Panc1 (cell line): ENCODE results near the gene ISYNA1. TPM values are rescaled to one million over a fixed set of nuclear protein-coding genes. Genes with fewer than 3 reads are reported as not detected.

Experiments used
- ATAC-seq: fragments of 200-7000 bp; cut with Tn5 transposase; 2 replicates; pipeline ENCODE4 v1.9.1; 2020; ENCODE audit warnings: mild to moderate bottlenecking, moderate library complexity
- BruUV-seq: library from RNA; stranded (reverse); fragments of 400-500 nt; replicated peaks from 2 replicates; lab custom pipeline; 2021; lab: Mats Ljungman, UMichigan
- CTCF ChIA-PET: fragments of 300-600 bp; sonication (Branson Sonifier 250); formaldehyde crosslinking; loops from one replicate; lab custom pipeline; 2022; ENCODE audit warnings: antibody characterized with exemption; lab: Charles Lee
- POLR2A ChIA-PET: fragments of 300-600 bp; sonication (Branson Sonifier 250); formaldehyde crosslinking; loops from one replicate; lab custom pipeline; 2022; ENCODE audit warnings: antibody characterized with exemption; lab: Charles Lee
- DNase-seq: peaks from one replicate; pipeline ENCODE4 v3.0.0-alpha.2; 2010; ENCODE audit warnings: low read depth, low spot score
- H3K27ac ChIP-seq: 2 replicates; pipeline ENCODE4 v1.5.1; 2011; ENCODE audit warnings: mild to moderate bottlenecking, low read length, inconsistent platforms
- H3K27me3 ChIP-seq: fragments of 200-500 bp; sonication (Bioruptor generic); 2 replicates; pipeline ENCODE4 v1.6.0; 2014; ENCODE audit warnings: low read length, inconsistent platforms; ENCODE audit not compliant: control insufficient read depth, insufficient read depth
- H3K36me3 ChIP-seq: fragments of 200-500 bp; sonication (Bioruptor generic); 2 replicates; pipeline ENCODE4 v1.5.1; 2014; ENCODE audit warnings: inconsistent platforms, mild to moderate bottlenecking, low read length, moderate library complexity; ENCODE audit not compliant: control insufficient read depth, insufficient read depth
- H3K4me1 ChIP-seq: 2 replicates; pipeline ENCODE4 v1.5.1; 2011; ENCODE audit warnings: inconsistent platforms, mild to moderate bottlenecking, low read length, moderate library complexity; ENCODE audit not compliant: control insufficient read depth, insufficient read depth
- H3K4me3 ChIP-seq, 2 experiments: 2 replicates each; pipeline ENCODE4 v1.5.1; 2011 to 2012; ENCODE audit warnings: low read depth in 2 of 2, low read length in 2 of 2, mild to moderate bottlenecking in 2 of 2, inconsistent platforms in 1 of 2, moderate library complexity in 1 of 2
- H3K9me3 ChIP-seq: fragments of 200-500 bp; sonication (Bioruptor generic); 2 replicates; pipeline ENCODE4 v1.5.1; 2014; ENCODE audit warnings: low read depth, mild to moderate bottlenecking, inconsistent platforms, low read length, moderate library complexity; ENCODE audit not compliant: control insufficient read depth, insufficient read depth
- CTCF ChIP-seq: fragments of 450-650 bp; IDR thresholded peaks from 2 replicates; pipeline ENCODE4 v1.5.1; 2017; ENCODE audit warnings: mild to moderate bottlenecking
- POLR2AphosphoS5 ChIP-seq: IDR thresholded peaks from 2 replicates; pipeline ENCODE4 v1.6.1; 2012; ENCODE audit warnings: mild to moderate bottlenecking, low read depth, low read length, moderate library complexity
- REST ChIP-seq, 2 experiments: IDR thresholded peaks; 2 replicates each; pipeline ENCODE4 v1.6.1; 2011 to 2012; ENCODE audit warnings: low read depth in 2 of 2, control low read depth in 1 of 2, low read length in 1 of 2, mild to moderate bottlenecking in 1 of 2, moderate library complexity in 1 of 2; ENCODE audit not compliant: insufficient read depth in 1 of 2
- SIN3A ChIP-seq: IDR thresholded peaks from 2 replicates; pipeline ENCODE4 v1.6.1; 2012; ENCODE audit warnings: low read depth, mild to moderate bottlenecking, low read length, moderate library complexity, borderline replicate concordance; ENCODE audit not compliant: insufficient read depth
- TCF7L2 ChIP-seq: IDR thresholded peaks from 2 replicates; pipeline ENCODE4 v1.6.1; 2011; ENCODE audit warnings: mild to moderate bottlenecking, low read depth, low read length, inconsistent platforms
- in situ Hi-C: cut with HindIII; loops from 2 replicates; pipeline ENCODE4 v1.10.0; 2016; ENCODE audit warnings: low sequenced_read_pairs, low pct_unique_long_range_greater_than_20kb
- intact Hi-C: fragments of 100-400 bp; cut with micrococcal nuclease; formaldehyde crosslinking; loops from one replicate; pipeline ENCODE4 v1.10.0; 2022; ENCODE audit not compliant: unreplicated experiment
- total RNA-seq: library from RNA; stranded (reverse); gene quantifications from one replicate; pipeline ENCODE4 v1.2.1, GENCODE V29; 2021; ENCODE audit not compliant: unreplicated experiment

ISYNA1 gene
- total RNA-seq, 1 experiment from 2014 or later: 351 TPM

- H3K4me1 ChIP-seq: peaks cover 37% of the 10 kb centered on the region
Observed at GRCh38 chr19:18432275-18433014, 5.5 kb downstream of the ISYNA1 start.

More at GRCh38 chr19:18432275-18433014, 5.5 kb downstream of the ISYNA1 start:
- Histone ChIP-seq H3K27me3 (no peaks in the 10 kb centered on the region), H3K4me3 (no peak overlapping the region), H3K36me3 (no peaks in the 10 kb centered on the region), H3K27ac (peak overlapping the region; percentile 71), H3K9me3 (no peaks in the 10 kb centered on the region)
- ChIA-PET POLR2A (no interaction called here), CTCF (no interaction called here)
- in situ Hi-C loops (no loop called here), intact Hi-C loops (no loop called here)
- no peak for DNase-seq
- ATAC-seq: no peak
- no TSS peak for BruUV-seq
- no peak for TF ChIP-seq CTCF
- no peak for TF ChIP-seq TCF7L2
- no peak for TF ChIP-seq SIN3A
- no peak for TF ChIP-seq POLR2AphosphoS5
- no peak for TF ChIP-seq REST (IDR thresholded peaks at IDR 0.05; ENCODE audit: insufficient read depth in 1 of 2, low read depth in 2 of 2, low read length in 1 of 2)
